GM21723 (cell line): Measurements from ENCODE around the gene IBTK.
"Not testable (repeated sequence)": the region's sequence is repeated elsewhere in the genome, so short reads cannot be mapped to it uniquely, and the experiment has no call there.

Experiments used
- ATAC-seq: cut with Tn5 transposase; IDR thresholded peaks from one replicate; pipeline ENCODE4 v1.9.1; 2021; ENCODE audit warnings: mild to moderate bottlenecking, moderate library complexity; ENCODE audit not compliant: unreplicated experiment

IBTK gene

DNA sequence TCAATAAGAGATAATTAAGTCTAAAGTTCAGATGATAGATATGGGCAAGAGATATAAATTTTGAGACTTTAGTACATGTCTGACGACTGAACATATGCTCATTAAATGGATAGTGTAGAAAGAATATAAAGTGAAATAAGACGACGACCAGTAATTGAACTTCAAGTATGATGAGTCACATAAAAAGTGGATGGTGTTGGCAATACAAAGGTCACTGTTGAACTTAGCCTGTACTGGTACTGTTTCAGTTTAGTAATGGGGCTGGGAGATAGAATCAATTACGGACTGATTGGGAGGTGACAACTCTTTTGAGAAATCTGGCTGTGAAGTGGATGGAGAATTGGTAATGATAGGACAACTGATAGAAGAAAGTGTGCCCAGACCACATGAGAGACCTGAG, 68.1 kb downstream of the IBTK start:
- ATAC-seq = no peak

DNA sequence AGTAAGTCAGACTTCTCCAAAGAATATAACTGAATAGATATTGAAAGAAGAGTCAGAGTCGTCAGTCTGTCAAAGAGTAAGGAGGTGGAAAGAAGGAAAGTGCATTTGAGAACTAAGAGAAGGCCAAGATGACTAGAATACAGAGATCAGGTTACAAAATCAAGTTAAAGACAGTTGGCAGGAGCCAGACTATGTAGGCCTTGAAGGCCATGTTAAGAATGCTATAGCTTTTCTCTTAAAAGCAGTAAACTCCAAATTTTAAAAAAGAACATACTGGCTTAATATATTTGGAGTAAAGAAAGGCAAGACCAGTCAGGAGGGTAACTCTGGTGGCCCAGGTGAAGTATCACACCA, 68.8 kb downstream of the IBTK start:
- no peak for ATAC-seq

DNA sequence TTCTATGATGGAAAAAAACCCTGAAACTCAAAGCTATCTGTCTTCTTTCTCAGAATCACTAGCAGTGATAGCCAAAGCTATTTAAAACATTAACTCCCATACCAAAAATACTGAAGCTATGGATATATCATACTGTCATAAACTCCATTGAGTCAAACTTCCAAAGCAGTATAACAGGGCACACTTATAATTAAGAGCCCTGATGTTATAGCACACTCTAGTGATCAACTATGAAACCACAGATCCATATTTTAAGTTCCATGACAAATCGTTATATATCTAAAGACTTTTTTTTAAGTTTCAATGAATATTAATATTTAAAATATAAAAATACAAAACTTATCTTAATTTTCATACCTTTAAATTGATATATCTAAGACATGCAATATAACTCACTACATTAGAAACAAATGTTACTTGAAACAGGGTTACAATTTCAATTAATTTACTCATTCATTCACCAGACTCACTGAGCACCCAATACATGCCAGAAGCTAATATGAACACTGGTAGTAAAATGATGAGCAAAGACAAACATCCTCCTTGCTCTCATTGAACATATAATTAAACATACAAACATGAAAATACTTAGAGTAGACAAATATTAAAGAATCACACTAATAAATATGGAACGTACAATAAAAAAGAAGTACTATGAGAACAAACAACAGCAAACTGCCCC, 69.3 kb downstream of the IBTK start:
- no peak for ATAC-seq

DNA sequence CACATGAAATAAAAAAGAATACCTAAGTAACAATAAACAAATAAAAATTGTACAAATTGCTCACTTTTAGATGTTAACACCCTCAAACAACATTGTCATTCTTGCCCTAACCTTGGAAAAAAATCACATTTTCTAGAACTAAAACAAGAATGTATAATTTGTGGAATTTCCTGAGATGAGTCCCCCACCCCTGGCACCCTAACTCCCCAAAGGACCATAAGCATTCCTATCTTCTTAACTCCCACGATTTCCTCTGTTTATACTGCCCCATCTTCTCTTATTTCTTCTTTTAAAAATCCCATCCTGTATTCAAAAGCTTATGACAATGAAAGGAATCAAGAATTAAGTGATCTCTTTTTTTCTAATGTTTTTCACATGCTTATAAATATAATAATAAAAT, 70.9 kb downstream of the IBTK start:
- no peak for ATAC-seq

DNA sequence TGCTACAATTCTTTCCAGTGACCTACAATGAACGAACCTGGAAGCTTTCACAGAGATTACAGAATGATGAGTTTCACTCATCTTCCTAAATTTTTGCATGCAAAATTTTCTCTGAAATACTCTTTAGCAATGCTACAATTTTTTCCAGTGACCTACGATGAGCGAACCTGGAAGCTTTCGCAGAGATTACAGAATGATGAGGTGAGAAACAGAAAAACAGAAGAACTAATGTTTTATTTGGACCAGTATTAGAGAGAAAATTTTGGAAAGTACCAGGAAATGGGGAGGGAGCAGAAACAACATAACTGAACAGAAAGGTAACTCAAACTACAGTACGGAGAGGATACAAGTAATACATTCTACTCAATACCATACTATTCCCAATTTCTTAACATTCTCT, 75.0 kb downstream of the IBTK start:
- no peak for ATAC-seq

DNA sequence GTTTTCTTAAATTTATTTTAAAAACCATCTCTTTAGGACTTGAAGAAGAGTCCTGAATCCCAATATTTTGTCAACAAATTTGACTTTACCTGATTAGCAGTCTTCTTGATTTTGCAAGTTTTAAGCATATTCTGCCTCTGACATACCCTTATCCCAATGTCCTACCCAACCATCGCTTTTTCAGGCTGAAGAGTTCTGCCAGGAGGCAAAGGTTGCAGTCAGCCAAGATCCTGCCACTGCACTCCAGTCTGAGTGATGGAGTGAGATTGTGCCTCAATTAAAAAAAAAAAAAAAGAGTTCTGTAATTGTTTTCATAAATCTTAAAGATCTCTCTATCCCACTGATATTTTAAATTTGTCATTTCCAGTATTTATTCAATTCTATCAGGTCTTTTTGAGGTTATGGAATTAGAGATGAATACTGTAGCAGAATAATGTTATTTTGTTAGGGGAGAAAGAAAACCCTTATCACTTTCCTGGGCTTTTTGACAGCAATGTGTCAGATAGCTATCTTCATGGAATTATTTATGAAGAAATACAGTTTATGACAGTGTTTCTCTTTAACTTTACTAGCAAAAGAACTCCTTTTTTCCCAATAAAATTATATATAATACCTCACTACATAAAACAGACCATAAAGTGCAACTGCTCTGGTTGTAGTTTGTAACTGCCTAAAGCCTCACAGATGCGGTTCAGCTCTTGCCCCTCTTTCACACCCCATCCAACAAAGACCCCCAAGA, 78.2 kb downstream of the IBTK start:
- ATAC-seq = no peak

DNA sequence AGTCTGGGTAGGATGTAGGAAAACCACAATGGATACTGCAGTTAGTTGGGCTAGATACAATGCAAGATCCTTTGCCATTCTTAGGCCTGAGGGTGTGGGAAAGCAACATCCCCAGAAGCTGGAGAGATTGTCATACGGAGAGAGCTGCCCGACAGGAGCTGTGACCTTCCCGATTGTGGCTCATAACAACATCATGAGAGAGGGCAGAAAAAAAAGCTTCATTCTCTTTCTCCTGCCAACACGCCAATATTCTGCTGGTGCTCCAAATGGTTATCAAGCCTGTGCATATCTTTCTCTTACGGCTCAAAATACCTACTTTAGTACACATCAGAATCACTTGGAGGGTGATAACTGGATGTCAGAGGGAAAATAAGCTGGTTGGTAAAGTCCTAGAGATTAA, 81.1 kb downstream of the IBTK start:
- ATAC-seq = no peak

DNA sequence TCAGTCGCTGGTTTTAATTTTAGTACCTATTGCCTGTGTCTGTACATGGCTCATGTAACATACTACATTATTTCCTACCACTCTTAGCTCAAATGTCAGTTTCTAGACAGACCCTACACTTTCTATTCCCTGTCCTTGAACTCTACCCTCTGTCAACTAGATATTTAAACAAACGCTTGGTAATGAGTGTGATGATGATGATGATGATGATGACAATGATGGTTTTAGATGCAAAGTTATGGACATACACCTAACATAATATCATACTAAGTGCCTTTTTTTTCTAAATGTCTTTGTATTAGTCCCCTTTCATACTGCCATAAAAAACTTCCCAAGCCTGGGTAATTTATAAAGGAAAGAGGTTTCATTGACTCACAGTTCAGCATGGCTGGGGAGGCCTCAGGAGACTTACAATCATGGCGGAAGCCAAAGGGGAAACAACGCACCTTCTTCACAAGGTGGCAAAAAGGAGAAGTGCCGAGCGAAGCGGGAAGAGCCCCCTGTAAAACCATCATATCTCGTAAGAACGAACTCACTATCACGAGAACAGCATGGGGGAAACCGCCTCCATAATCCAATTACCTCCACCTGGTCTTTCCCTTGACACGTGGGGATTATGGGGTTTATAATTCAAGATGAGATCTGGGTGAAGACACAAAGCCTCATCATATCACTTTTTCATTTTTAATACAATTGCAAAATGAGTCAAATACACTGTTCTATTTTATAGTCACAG, 87.1 kb downstream of the IBTK start:
- ATAC-seq = no peak

DNA sequence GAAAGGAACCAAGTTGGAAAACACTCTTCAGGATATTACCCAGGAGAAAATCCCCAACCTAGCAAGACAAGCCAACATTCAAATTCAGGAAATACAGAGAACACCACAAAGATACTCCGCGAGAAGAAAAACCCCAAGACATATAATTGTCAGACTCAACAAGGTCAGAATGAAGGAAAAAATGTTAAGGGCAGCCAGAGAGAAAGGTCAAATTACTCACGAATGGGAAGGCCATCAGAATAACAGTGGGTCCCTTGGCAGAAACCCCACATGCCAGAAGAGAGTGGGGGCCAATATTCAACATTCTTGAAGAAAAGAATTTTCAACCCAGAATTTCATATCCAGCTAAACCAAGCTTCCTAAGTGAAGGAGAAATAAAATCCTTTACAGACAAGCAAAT, 94.8 kb downstream of the IBTK start:
- ATAC-seq = not testable (repeated sequence)

DNA sequence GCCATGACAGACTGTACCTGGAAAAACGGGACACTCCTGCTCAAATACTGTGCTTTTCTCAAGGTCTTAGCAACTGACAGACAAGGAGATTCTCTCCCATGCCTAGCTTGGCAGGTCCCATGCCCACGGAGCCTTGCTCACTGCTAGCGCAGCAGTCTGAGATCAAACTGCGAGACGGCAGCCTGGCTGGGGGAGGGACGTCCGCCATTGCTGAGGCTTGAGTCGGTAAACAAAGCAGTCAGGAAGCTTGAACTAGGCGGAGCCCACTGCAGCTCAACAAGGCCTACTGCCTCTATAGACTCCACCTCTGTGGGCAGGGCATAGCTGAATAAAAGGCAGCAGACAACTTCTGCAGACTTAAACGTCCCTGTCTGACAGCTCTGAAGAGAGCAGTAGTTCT, 96.4 kb downstream of the IBTK start:
- not testable (repeated sequence) for ATAC-seq

DNA sequence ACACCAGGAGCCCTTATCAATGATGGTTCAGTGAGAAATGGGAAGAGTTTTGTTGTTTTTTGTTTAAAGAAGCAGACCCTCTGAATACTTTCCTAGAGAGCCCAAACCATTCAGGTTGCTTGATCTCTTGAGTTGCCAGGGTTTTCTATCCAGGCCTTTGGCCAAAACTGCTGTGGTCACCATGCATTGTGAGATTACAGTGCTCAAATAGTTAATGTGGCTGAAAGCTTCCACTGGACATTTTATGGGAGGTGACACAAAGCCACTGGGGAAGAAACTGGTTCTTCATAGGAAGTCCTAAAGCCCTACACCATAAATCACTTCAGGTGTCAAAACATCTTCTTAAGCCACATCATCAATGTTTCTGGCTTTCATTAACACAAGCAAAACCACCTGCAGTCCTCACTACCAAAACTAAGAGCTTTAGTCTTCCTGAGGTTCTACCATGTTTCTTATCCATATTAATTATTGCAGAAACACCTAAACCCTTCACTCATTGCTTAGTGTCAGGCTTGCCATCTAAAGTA, 101.6 kb downstream of the IBTK start:
- ATAC-seq = no peak

DNA sequence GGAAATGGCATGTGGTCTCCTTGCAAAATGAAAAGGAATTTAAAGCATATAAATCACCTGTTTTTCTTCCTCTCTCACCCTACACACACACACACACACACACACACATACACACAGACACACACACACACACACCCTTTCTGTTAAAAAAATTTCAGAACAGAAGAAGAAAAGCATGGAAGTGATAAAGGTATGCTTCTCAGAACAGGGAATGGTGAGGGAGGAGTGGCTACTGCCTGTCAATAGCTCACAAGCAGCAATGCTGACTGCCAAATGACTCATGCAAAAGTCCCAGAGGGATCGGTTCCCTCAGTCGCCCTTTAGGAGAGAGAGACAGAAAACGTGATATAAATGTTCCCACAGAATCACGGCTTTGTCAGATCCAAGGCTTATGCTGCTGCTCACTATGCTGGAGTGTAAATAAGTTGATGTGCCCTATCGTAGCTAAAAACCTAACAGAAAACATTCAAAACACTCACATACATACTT, 102.6 kb downstream of the IBTK start:
- ATAC-seq = no peak

DNA sequence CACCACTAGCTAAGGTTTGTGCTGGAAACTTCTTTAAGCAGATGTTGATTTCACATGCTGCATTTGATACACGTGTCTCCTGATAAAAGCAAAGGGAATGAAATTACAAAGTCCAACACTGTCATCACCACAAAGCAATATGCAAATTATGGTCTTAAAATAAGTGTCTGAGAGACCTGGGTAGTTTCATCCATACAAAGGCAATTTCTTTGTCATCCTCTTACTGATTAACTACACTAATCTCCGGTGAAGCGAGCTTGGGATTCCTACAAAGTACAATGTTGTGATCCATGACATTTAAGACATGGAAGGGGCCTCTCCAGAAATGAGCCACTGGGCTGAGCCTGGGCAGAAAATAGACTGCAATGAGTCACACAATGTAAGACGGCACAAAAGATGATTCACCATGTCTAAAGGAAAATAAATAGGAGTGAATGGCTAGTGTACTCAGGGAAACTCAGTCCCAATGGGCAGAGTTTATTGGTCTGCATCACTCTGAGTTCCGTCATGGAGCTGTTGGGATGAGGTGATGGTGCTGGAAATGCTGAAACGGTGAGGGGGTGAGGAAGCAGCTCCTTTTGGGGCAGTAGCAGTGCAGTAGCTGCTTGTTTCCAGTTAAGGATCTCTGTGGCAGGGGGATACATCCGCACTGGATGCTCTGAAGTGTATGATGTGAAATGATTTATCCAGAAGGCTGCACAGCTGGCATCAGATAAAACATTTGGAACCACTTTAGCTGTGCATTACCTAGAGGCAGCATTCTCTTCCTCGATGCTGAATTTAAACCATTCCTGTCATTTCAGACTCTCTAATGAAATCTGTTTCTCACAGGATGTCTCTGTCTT, 103.3 kb downstream of the IBTK start:
- ATAC-seq = peak; percentile 73

DNA sequence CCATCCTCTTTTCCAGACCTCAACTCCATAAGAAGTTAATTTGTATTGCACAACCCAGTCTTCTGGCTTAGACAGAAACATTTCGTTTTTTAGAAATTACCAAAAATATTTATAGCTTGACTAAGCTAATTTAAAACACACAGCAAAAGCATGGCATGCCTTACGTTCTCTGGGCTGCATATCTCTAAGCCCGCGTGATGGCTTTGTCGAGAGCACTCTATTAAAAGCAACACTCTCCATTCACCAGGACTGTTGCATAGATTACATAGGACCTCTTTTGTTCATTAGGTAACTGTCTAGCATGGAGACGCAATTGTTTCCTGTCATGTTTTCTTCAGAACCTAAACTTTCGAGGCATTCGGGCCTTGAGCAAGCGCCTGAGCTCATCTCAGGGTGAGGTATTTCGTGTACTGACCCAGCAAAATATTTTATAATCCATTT, 104.5 kb downstream of the IBTK start:
- ATAC-seq = no peak

DNA sequence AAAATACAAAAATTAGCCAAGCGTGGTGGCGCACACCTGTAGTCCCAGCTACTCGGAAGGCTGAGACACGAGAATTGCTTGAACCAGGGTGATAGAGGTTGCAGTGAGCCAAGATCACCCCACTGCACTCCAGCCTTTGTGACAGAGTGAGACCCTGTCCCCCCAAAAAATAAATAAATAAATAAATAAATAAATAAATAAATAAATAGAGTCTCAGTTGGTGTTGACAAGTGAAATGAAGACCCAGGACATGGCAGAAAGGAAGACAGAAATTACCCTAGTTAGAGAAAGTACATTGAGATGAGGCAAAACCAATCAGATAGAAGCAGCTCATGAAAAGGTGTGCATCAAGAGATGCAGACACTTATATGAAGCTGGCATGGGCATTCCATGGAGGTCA, 105.0 kb downstream of the IBTK start:
- ATAC-seq = no peak

DNA sequence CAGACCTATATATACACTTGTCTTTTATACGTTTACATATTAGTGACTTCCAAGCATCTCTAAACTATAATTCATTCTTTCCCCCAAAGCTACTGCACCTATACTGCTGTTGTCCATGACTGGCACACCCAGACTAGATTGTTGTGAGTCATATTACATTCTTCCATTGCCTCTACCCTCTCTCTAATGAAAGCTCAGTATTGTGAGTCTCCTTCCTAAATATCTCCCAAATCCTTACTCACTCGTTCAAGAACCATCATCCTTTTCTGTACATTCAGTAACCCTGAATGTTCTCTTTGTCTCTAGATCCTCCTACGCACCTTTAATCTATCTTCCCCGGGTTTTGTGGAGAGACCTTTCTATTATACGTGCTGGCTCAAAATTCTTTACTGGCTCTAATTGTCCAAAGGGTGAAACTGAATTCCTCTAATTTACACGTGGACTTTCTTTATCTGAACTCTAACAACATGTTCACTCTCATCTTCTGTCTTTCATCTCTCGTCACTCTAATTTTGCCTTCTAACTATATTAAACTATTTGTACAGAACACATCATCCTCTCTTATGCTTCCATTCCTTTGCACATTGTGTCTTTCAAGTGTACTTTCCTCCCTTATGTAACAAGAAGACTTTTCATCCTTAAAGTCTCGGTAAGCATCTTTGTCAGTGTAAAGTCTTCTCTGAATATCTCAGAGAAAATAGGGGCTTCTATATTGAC, 109.3 kb downstream of the IBTK start:
- no peak for ATAC-seq

DNA sequence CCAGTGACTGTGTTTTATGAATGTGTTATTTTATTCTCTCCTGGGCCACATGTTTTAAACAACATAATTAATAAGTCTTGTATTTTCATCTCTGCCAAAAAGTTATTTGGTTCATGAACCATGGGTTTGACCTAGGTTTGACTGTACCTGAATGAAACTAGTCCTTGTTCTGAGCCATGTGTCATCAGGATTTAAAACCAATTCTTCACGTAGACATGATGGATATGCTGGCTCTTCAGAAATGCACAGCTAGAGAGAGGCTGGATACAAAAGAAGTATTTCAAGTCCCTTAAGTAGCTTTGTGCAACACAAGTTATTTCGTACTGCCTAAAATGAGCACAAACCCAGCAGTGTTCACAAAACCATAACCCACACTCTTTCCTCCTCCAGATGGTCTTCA, 116.1 kb downstream of the IBTK start:
- ATAC-seq = no peak

DNA sequence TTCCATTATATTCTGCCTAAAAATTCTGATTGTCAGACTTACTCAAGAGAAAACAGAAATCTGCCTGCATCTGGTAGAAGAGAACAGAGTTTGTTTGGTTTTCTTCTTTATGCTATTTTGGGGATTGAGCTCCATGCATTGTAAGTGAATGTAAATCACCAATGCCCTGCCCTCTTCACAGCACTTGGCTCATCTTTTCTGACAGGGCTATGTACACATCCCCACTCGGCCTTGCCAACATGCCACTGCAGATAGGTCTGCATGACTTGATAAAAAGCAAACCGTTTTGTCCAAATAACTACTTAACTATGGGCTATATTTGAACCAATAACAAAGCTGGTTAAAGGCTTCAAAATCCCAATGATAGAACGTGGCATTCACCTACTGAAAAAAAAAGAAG, 117.7 kb downstream of the IBTK start:
- ATAC-seq = no peak

DNA sequence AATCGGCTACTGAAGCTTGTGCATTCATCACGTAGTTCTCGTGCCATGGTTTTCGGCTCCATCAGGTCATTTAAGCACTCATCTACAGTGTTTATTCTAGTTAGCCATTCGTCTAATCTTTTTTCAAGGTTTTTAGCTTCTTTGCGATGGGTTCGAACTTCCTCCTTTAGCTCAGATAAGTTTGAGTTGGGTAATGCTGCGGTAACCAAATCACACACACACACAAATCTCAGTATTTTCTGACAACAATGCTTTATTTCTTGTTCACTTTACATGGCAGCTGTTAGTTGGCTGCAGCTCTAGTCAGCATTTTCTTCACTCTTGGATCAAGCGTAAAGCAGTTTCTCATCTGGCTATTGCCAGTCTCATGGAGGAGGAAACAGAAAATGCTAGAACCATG, 118.6 kb downstream of the IBTK start:
- ATAC-seq = not testable (repeated sequence)

DNA sequence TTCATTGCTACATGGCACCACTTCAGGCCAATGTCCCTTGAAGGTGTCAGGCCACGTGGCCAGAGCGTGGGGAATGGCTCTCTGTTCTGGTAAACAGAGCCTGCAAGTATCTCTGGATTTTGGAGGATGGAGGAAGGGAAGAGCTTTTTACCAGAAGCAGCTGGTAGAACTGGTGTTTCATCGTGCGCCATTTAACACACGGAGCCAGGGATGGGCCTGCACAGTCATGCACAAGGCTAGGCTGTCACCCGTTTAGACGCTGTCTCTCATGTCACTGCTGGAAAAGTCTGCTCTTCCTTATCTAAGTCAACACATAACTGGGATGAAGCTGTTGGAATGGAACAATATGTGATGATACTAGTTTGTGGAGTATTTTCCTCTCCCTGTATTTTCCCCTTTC, 123.9 kb downstream of the IBTK start:
- no peak for ATAC-seq
